Stimulated activated CD4-positive, alpha-beta T cell treated with anti-CD3 and anti-CD28 coated beads, Interleukin-1b, Interleukin-23, amount 100 ng/mL, for 1 hour (primary cell): Measurements from ENCODE around the gene TINCR.
"Not testable (repeated sequence)": the region's sequence is repeated elsewhere in the genome, so short reads cannot be mapped to it uniquely, and the experiment has no call there.

Source experiments
- DNase-seq, 2 donors: peaks; one replicate each; pipeline ENCODE4 v3.0.0-alpha.2; 2020; ENCODE audit warnings: low read depth in 2 of 2

Gene TINCR

DNA sequence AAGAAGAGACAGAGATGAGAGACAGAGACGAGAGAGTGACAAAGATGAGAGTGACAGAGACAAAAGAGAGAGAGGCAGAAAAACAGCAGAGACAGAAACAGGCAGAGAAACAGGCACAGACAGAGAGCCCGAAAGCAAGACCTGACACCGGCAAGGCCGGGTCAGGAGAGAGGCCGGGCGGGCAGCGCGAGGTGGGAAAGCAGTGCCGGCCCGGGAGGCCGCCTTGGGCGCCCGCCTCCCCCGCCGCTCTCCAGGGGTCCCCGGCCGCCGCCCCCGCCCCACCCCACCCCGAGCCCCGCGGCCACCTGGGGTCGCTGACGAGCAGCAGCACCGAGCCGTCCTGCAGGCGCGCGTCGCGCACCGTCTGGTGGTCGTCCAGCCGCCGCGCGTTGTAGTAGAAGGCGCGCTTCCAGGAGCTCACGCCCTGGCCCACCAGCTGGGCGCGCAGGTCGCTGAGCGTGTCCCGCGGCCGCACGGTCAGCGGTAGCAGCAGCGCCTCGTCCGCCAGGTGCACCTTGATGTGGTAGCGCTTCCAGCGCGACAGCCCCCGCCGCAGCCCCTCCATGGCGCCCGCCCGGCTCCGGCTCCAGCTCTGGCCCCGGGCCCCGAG is at the start of gene TINCR:
Gene TINCR (minus strand): TSS at position 594 of the 610 bp plus-strand sequence.
- DNase-seq: no peak

DNA sequence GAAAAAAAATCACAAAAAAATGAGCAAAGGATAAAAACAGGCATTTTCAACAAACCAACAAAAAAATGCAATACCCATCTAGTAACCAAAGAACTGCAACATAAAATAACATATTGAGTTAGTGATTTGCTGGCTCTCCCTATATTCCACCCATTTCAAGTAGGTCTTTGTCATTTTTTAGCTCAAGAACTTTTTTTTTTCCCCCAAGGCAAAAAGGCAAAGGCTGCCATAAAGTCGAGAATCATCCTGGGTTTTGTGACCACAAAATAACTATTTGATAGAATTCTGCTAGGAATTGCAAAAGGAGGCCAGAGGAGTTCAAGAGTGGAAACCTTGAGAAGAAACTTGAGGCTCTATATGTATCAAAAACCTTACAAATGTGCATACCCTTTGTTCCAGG is 49.3 kb upstream of the TINCR start:
- no peak for DNase-seq

DNA sequence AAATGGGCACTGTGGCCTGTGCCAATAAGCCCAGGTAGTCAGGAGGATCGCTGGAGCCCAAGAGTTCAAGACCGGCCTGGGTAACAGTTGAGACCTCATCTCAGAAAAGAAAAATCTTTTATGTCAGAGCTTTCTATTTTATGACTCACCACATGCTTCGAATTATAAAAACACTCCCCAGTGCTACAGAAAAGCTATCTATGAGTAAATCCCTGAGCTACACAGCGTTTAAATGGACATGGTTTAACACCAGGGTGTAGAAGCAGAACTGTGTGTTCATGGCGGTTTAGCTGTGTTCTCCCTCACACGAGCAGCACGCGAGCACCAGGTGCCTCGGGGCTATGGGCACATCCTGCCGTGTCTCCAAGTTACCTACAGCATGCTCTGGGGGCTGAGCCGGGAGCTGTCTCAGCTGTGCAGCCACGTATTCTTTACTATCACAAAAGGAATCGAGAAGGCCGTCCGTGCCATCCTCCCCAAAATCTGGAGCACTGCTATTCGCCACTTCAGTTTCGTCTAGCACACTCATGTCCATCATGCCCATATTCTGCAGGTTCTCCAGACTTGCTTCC is 48.1 kb upstream of the TINCR start:
- no peak for DNase-seq

DNA sequence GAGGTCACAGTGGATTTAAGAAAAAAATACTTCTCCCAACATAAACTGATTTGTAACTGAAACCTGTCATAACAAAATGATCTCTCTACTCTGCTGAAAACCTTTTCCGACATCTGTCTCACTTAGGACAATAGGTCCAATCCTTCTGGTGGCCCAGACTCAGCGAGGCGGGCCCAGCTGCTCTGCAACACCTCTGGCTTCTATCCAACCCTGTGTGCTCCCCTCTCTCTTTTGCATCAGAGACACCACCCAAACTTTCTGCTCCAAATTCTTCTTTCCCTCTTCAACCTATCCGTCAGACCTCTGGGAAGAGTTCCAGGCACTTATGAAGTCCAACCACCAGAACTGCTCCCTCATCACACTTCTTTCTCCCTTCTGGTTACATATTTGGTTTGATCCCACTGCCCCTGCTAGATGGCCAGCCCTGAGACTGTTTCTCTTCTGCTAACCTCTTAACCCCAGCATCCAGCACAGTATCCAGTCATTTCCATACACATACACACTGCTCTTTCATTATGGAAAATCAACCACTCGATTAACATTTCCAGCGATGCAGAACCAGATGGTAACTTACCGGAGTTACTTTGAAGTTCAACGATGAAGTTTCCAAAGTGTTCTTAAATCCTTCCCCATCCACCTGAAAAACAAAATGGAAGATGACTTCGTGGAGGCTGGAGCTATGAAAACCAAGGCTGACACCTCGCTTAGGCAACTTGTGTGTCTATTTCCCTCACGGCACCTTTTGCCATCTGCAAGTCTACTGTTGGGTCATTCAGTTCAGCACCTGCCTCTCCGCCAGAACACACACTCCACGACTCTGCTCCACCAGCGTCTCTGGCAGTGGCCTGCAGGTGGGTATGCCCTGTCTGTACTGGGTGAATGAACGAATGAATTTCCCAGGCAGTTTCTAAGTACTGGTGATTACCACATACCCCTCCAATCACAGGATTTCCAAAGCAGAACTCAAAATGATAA is 45.4 kb upstream of the TINCR start:
- no peak for DNase-seq

DNA sequence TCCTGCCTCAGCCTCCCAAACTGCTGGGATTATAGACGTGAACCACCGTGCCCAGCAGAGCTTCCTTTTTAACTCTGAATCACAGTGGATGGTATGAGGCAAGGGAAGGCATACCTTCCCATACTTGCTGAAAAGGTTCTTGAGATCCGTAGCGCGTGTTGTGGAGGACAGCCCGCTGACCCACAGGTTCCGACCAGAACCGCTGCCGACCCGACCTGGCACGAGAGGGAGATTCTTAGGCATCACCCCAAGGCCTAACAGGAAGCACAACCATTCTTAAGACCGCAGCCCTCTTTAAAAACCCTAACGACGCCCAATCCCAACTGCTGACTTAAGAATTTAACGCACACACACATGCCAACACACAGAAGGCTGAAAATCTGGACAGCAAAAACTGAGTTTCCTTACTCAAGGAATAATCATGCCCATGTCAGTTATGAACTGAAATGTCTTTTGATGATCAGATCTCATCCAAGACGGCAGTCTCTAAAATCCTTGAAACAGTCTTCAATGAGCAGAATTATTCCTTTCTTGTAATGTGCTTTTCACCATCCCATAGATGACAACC is 42.2 kb upstream of the TINCR start:
- DNase-seq: no peak

DNA sequence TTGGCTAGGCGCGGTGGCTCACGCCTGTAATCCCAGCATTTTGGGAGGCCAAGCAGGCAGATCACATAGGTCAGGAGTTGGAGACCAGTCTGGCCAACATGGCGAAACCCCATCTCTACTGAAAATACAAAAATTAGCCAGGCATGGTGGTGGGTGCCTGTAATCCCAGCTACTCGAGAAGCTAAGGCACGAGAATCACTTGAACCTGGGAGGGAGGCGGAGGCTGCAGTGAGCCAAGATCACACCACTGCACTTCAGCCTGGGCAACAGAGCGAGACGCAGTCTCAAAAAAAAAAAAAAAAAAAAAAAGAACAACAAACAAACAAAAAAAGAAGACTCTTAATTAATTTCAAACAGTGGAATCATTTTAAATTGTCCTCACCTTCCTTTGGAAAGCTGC is 41.0 kb upstream of the TINCR start:
- DNase-seq: not testable (repeated sequence)

DNA sequence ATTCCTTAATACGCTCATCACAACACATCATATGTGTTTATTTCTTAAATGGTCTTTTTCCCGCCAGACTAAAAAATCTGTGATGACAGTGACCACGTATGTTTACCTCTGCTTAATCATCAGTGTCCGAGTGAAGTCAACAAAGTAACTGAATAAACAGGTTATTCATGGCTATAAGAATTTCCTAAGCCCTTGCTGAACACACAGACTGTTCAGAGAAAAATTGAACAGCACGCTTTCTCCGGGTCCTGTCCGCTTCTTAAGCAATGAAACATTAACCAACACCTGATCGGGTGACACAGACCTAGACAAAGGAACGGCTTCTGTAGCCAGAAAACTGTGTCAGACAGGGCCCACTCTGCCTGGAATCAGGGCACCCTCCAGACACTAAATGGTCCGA is 40.5 kb upstream of the TINCR start:
- no peak for DNase-seq

DNA sequence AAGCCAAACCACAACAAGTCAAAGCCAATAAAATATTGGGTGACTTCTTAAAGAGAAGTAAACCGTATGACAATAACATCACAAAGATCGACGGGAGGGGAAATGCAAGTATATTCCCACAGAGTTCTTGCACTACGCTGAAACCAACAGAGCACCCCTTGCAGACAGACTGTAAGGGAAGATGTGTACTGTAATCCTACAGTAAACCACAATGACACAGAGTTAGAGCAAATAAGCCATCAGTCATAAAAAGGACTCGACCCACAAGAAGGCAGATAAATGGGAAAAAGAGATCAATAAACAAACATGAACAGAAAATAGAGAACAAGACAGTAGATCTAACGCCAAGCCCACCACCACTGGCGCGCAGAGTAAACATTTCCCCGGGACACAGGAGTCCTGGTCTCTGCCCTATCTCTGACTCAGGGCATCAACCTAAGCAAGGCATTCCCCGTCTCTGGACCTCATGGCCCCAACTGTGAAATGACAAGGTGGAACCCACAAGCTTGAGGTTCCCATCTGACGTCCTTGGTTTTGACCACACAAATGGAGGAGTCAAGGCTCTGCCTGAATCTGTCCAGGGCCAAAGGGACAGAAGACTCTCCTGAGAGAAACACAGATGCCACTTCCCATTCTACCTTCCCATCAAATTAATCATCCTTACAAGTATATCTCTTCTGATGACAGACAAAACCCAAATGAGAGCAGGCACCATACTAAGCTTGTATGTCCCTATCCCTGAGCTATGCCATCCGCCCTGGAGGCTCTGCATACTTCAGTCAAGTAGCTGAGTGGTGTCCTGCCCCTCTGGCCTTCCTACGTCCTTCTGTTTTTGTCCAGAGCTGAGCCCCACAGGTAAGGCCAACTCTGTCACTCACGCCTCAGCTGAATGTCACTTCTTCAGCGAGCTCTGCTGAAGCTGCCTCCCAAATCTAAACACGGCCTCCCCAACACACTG is 39.8 kb upstream of the TINCR start:
- no peak for DNase-seq

DNA sequence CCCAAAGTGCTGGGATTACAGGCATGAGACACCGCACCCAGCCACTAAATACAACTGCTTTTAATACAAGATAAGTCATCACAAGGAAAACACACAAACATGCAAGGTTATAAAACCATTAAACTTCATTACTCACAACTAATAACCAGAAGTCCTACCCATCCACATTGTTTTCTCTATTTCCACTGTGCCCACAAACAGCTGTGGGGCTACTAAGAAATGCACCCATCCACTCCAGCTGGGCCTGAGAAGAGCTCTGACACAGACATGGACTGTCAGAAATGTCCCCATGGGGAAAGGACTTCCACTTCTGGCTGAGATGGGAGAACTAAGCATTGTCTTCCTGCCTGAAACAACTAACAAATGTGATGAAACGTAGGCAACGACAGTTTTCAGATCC is 37.6 kb upstream of the TINCR start:
- no peak for DNase-seq

DNA sequence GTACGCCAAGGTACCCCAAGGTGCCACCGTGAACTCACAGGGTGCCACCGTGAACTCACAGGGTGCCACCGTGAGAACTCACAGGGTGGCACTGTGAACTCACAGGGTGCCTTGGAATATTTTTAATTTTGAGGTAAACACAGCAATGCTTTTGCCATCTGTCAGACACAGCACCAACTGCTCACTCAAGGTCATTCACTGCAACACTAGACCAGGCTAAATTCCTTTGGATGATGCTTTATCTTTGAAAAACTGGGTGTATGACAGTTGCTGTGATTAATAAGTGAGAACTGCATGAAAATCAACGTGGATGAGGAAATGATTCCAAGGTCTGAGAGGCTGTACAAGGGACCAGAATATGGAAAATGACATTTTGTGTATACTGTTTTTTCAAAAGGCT is 35.9 kb upstream of the TINCR start:
- DNase-seq: no peak

DNA sequence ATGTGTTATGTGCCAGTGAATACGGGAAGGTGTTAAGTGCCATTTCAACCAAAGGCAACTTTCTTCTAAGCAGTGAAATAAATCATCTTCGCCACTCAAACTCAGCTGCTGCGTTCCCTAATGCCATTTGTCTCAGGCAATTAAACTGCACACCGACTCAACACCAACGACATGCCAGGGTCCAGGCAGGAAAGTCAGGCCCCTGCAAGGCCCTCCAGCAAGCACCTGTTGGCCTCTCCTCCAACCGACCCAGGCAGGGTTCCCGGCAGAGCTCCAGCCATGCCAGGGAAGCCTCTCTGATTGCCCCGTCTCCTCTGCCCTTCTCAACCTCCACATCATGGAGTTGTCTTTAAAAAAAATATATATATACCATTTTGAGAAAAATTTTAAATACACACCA is 33.0 kb upstream of the TINCR start:
- DNase-seq: no peak

DNA sequence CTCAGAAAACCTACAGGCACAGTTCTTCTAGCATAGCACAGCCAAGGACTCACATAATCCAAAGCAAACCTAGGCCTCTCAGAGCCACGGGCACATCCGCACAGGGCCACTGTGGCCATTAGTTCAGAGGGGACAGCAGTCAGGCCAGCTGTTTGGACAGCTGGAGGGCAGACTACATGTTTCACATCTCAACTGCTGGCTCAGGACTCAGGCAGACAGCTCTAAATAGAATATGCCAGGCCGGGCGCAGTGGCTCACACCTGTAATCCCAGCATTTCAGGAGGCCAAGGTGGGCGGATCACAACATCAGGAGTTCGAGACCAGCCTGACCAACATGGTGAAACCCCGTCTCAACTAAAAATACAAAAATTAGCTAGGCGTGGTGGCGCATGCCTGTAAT is 28.0 kb upstream of the TINCR start:
- DNase-seq: no peak

DNA sequence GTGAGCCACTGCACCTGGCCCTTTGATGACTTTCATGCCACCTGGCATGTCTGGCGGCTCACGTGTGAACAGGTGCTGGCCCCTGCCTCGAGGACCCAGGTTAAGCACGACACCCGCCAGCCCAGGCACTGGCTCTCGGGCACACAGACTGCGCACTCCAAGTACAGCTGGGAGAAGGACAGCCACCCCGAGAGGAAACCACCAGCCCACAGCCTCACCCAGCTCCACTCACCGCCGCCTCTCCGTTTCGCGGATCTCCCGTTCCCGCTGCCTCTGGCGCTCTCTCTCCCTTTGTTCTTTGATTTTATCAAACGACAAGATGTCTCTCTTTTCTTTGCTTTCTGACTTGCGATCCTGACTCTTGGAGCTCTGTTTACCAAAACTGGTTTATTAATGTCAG is 27.4 kb upstream of the TINCR start:
- DNase-seq: no peak

DNA sequence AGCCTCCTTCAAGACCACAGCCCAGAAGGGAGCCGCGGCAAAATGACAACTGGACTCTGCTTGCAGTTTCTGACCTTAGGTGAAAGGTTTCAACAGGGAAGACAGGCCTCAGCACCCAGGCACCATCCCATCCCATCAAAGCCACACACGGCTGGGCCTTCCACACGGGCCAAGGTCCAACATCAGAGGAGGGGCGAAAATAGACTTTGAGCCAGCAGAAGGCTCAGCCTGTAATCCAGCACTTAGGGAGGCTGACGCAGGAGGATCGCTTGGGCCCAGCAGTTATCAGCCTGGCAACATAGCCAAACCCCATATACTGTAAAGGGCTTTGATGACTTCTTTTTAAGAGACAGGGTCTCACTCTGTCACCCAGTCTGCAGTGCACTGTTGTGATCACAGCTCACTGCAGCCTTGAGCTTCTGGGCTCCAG is 26.8 kb upstream of the TINCR start:
- DNase-seq: no peak

DNA sequence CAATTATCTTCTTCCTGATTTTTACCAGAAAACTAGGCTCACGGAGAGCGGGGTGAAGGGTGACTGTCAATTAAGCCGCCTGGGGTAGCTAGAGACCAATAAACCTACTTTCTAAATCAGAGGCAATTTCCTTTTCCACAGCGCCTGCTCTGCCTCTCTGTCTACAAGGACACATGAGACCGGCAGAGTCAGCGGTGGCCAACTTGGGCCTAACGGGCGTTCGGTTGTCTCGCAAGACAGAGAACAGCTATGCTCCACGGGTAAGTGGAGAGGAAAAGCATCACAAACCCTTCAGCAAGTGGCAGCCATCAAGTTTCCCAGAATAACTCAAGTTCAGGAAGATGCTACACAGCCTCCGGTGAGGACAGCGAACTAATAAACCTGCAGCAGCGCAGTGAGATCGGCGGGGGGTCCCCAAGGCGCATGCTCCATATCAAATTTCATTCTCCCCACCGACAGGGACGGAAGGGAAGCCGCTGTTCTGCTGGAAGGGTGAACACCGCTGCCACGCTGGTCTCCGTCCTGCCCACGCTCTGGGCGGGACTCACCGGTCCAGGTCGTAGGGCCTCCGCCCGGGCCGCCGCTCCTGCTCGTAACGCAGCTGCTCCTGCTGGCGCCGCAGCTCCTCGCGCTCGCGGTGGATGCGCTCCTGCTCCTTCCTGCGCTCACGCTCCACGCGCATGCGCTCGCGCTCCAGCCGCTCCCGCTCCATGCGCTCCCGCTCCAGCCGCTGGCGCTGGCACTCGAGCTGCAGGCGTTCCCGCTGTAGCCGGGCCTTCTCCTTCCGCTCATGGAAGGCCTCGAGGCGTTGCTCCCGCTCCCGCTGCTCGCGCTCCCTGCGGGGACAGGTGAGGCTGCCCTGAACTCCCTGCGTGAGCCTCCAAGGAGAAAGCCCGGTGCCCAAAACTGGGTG is 25.8 kb upstream of the TINCR start:
- no peak for DNase-seq

DNA sequence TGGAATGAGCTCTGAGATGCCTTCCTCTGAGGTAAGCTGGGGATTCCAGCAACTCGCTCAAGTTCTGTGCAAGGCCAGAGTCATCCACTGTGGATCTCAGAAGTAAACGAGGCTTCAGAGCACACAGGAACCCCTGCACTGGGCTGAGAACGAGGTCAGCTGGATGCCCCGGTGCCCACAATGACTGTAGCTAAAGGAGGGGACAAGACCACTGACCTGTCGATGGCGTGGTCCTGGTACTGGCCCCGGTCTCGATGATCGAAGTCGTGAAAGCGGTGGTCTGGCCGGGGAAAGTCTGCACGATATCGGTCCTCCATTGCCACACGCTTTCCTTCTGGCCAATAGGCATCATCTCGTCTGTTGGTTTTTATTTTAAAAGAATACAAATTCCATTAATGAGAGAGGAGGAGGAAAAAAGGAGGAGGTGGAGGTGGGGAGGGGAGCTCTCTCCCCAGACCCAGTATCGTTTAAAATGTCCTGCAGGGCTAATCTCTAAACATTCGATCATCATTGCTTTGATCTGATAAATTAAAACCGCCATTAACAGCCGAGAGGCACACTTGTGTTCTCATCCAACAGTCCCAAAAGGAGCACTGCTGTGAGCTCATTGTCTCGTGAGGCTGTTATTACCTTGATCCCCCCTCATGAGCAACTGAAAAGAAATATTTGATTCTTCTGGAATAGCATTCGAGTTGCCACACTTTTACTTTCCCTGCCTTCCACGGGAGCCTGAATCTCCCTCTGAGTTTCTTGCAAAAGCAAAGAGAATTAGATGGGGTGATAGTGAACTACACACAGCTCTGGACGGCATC is 25.0 kb upstream of the TINCR start:
- no peak for DNase-seq

DNA sequence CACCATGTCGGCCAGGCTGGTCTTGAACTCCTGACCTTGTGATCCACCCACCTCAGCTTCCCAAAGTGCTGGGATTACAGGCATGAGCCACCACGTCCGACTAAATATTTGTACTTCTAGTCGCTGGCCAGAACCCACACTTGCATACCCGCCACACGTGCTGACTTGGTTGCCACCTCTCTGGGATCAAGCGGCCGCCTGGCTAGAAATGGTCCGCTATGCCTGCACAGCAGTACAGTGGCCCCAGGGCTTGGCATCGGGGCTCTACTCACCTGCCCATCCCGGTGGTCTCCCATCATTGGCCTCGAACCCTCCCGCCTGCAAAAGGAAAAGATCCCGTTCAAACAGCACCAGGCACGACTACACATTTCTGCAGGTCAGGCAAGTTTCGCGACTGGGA is 23.7 kb upstream of the TINCR start:
- DNase-seq: no peak

DNA sequence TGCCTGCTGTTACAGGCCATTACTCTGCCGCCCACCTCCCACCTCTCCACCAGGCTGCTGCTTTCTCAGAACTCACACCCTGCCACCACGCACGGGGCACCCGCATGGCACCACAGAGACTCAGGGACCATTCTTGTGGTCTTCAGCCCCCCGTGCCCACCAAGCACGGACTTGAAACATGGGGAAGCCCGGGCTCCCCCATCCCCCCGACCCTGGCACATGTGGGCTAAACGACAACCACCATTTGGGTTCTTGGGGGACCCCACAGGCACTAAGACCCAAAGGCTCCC is 23.1 kb upstream of the TINCR start:
- DNase-seq: no peak

DNA sequence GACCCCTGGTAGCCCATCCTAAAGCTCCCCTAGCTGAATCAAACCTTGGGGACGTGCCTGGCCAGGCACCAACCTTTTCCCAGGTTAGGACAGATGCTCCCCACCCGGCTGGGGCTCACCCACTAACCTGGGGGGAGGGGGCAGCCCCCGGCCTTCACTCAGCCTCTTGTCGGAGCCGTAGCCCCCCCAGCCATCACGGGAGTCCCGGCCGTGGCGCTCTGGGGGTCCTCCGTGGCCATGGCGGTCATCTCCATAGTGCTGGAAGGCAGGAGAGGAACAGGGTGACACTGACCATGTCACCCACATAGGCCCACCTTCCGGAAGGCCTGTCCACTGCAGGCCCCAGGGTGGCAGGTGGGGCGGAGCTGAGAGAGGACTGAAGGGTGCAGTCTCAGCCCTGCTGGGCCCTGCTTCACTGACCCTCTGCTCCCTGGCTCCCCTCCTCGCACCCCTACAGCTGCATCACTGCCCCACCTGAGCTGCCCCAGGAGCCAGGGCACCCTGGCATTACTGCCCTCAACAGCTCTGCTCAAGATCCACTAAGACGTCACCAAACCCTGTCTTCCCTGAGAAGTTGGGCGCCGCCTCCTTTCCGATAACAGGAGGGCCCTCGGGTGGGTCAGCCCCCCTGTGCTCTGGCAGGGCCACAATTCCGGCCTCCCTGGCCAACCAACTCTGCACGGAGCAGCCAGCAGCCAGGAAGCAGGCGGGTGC is 22.6 kb upstream of the TINCR start:
- no peak for DNase-seq
